Measurements from ENCODE around the gene ADISSP. TPM values are rescaled to one million over a fixed set of nuclear protein-coding genes. Genes with fewer than 3 reads are reported as not detected.

Gene ADISSP
- total and polyA plus RNA-seq, 2 donors (not counting 3 experiments of a cell fraction or from before 2014, with no cell fraction given): 55.0 to 67.5 TPM

GRCh38 chr20:3784863-3785239 lies 17.3 kb upstream of the ADISSP start:
- Histone ChIP-seq H3K4me1 (ENCODE audit: control insufficient read depth, extremely low read depth, insufficient read depth, low read length) (peaks cover 22% of the 10 kb centered on the region), H3K4me3 (replicated peaks in 1 of 3; ENCODE audit: insufficient read depth in 1 of 3, low read depth in 1 of 3, low read length in 3 of 3) (peak overlapping the region in 1 of 3 experiments; percentile 1), H3K9ac (replicated peaks; ENCODE audit: extremely low read depth, insufficient read depth, low read length) (no peak overlapping the region), H3K4me2 (ENCODE audit: insufficient read depth, low read length) (peak overlapping the region; percentile 66), H4K20me1 (replicated peaks; ENCODE audit: control insufficient read depth, extremely low read depth, insufficient read depth, low read length) (no peaks in the 10 kb centered on the region), H3K36me3 (ENCODE audit: control insufficient read depth in 2 of 2, extremely low read depth in 1 of 2, insufficient read depth in 2 of 2, low read length in 2 of 2) (peaks cover 0 to 5% of the 10 kb centered on the region in 2 experiments), H2AFZ (ENCODE audit: low read depth, low read length) (no peak overlapping the region), H3K27ac (ENCODE audit: insufficient read depth, low read depth, low read length) (no peak overlapping the region), H3K27me3 (ENCODE audit: control insufficient read depth in 2 of 2, insufficient read depth in 2 of 2, low read length in 2 of 2) (peaks cover 0 to under 1% of the 10 kb centered on the region in 2 experiments), H3K9me1 (replicated peaks; ENCODE audit: control insufficient read depth, extremely low read depth, insufficient read depth, low read length) (no peaks in the 10 kb centered on the region), H3K9me3 (replicated peaks; ENCODE audit: control insufficient read depth, insufficient read depth, low read length) (no peaks in the 10 kb centered on the region), H3K79me2 (ENCODE audit: control insufficient read depth, insufficient read depth, low read length) (peaks cover 31% of the 10 kb centered on the region)
- POLR2A ChIA-PET: no interaction called here
- no peak for TF ChIP-seq MYC (IDR thresholded peaks at IDR 0.05; ENCODE audit: low read depth, low read length)
- TF ChIP-seq POLR2AphosphoS5 (IDR thresholded peaks at IDR 0.05; ENCODE audit: insufficient read depth, low read depth, low read length): no peak
- no peak for TF ChIP-seq FOS (IDR thresholded peaks at IDR 0.05; ENCODE audit: borderline replicate concordance, insufficient read depth, low read length)
- TF ChIP-seq EZH2 (IDR thresholded peaks at IDR 0.05; ENCODE audit: borderline replicate concordance, low read depth, low read length, severe bottlenecking): no peak
- TF ChIP-seq POLR2A (IDR thresholded peaks at IDR 0.05; ENCODE audit: low read depth, low read length): no peak
- TF ChIP-seq MAX (IDR thresholded peaks at IDR 0.05; ENCODE audit: insufficient read depth, insufficient read length): no peak
- no peak for TF ChIP-seq JUN (IDR thresholded peaks at IDR 0.05; ENCODE audit: borderline replicate concordance, insufficient read depth, insufficient read length, low read depth)
- TF ChIP-seq GATA2 (IDR thresholded peaks at IDR 0.05; ENCODE audit: insufficient read depth, insufficient read length, low read depth, low read length): no peak
- no peak for TF ChIP-seq CTCF (IDR thresholded peaks at IDR 0.05; ENCODE audit: extremely low read depth in 1 of 2, insufficient read depth in 1 of 2, low read depth in 1 of 2, low read length in 2 of 2)
- BruUV-seq (replicated peaks): no TSS peak
- no peak for DNase-seq (ENCODE audit: low read depth, low spot score)
- intact Hi-C loops (cut with micrococcal nuclease) (no loop called here), dilution Hi-C loops (cut with MboI; ENCODE audit: extremely low pct_ligation_motif_present, low sequenced_read_pairs) (no loop called here)
- CTCF ChIA-PET: interaction anchor here (0.6 to 7.6 kb wide), 5 partner anchors 18 to 67 kb away, joined by 3 to 214 read pairs (median 6); partner anchors contain the start of gene AP5S1
- no peak for FAIRE-seq

All from endothelial cell of umbilical vein (primary cell).